HG02642 (cell line): ENCODE results near the gene ACTL8.

Experiments used
- ATAC-seq: cut with Tn5 transposase; IDR thresholded peaks from one replicate; pipeline ENCODE4 v1.9.1; 2021; ENCODE audit warnings: mild to moderate bottlenecking; ENCODE audit not compliant: unreplicated experiment, poor library complexity

The ACTL8 gene

GRCh38 chr1:17798011-17798410, 42.9 kb downstream of the ACTL8 start:
- no peak for ATAC-seq

DNA sequence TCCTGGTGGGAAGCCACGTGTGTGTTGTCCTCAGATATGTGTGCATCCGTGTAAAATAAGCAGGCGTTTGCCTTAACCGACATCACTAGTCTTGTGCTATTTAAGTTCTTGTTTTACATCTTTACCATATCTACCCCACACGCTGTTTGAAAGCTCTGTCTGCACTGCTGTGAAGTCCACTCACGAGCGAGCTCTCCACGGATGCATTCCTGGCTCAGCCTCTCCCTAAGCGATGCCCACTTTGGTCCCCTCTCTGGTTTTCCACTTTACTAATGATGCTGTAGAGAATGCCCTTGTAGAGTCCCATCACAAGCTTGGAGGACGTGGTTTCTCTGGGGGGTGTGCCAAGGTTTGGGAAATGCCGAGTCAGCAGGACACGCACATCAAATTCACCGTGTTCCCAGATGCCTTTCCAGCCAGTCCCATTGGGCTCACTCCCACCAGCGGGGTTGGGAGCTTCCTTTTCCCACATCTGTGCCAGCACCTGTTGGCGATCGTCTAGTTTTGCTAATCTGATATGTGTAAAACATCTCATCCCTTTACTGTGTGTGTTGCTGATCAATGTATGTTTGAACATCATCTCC, 43.8 kb downstream of the ACTL8 start:
- ATAC-seq = no peak

GRCh38 chr1:17799642-17800041, 44.5 kb downstream of the ACTL8 start:
- no peak for ATAC-seq

GRCh38 chr1:17802164-17802563, 47.0 kb downstream of the ACTL8 start:
- no peak for ATAC-seq

GRCh38 chr1:17802945-17803344, 47.8 kb downstream of the ACTL8 start:
- no peak for ATAC-seq

- ATAC-seq = no peak
These were observed 50.9 kb downstream of the ACTL8 start for GRCh38 chr1:17805869-17806684.

DNA sequence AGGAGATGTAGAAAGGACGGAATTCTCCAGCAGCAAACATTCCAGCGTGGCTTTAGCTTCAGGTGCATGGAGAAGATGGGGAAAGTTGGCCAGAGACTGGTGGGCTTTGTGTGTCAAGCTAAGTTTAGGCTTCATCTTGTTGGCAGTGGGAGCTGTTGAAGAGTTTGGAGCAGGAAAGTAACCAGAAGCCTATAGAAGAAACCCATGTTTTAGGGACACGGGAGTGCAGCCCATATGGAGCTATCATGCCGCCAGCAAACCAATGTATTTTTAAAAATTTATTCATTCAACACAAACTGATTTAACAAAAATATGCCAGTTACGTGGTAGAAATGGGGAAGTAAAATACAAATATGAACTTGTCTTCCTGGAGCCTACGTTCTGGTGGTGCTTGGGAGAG, 53.7 kb downstream of the ACTL8 start:
- ATAC-seq = no peak

DNA sequence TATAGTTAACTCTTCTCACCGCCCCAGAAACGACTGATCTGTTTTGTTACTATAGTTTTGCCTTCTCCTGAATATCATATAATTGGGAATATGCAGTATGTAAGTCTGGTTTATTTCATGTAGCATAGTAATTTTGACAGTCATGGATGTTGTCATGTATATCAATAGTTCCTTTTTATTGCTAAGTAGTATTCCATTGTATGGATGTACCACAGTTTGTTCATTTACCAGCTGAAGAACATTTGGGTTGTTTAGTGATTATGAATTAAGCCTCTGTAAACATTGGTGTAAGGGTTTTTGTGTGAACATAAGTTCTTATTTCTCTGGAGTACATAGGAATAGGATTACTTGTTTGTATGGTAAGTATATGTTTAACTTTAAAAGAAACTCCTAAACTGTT, 55.5 kb downstream of the ACTL8 start:
- no peak for ATAC-seq

GRCh38 chr1:17816511-17816910, 61.4 kb downstream of the ACTL8 start:
- no peak for ATAC-seq

GRCh38 chr1:17819129-17819802, 64.1 kb downstream of the ACTL8 start:
- ATAC-seq = no peak

DNA sequence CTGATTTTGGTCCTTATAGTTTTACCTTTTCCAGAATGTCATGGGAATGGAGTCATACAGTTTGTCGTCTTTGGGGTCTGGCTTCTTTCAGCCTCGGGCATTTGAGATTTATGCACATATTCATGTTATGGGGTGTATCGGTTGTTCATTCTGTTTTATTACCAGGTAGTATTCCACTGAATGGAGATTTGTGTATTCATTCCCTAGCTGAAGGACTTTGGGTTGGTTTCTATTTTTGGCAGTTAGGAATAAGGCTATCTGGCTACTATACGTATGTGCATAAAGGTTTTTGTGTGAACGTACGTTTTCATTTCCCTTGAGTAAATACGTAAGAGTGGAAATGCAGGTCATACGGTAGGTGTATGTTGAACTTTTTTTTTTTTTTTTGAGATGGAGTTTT, 65.1 kb downstream of the ACTL8 start:
- ATAC-seq = no peak

- no peak for ATAC-seq
These were observed 67.8 kb downstream of the ACTL8 start for GRCh38 chr1:17822741-17823426.

GRCh38 chr1:17825273-17826164, 70.4 kb downstream of the ACTL8 start:
- ATAC-seq = no peak

- ATAC-seq = no peak
These were observed 71.0 kb downstream of the ACTL8 start for GRCh38 chr1:17826165-17826488.

GRCh38 chr1:17828991-17829390, 73.9 kb downstream of the ACTL8 start:
- ATAC-seq = no peak

GRCh38 chr1:17829579-17829978, 74.4 kb downstream of the ACTL8 start:
- no peak for ATAC-seq

GRCh38 chr1:17831597-17831996, 76.5 kb downstream of the ACTL8 start:
- ATAC-seq = no peak

DNA sequence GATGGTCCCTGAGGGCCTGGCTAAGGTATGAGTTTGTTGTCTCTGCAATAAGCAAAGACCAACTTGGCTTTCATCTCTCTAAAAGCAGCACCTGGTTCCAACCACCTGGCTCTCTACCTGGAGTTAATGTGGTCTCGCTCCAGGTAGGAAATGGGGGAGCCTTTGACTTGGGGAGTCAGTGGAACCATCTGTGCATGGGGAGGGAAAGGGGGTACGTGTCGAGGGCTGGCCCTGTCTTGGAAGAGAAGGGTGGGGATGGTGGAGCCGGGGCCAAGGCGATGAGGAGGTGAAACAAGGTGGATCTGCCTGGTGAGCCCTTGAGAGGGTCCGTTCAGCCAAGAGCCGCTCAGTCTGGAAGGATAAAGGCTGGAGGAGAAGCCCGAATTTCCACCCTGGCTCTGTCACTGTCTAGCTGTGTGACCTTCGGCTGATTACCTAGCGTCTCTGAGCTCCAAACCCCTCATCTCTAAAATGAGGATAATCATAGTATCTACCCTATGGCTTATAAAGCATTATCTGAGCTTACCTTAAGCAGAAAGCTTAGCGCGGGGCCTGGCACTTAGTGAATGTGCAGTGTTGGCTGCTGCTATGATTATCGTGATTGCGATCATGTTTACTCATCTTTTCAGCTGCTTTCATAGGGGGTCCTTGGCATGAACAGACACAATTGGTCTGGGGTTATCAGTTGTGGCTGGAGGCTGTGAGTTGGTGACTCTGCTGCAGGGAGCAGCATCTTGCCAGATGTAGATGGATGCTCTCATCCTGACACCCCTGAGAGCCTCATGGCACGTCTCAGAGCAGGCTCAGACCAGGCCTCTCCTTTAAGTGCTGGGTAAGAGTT, 78.7 kb downstream of the ACTL8 start:
- no peak for ATAC-seq

DNA sequence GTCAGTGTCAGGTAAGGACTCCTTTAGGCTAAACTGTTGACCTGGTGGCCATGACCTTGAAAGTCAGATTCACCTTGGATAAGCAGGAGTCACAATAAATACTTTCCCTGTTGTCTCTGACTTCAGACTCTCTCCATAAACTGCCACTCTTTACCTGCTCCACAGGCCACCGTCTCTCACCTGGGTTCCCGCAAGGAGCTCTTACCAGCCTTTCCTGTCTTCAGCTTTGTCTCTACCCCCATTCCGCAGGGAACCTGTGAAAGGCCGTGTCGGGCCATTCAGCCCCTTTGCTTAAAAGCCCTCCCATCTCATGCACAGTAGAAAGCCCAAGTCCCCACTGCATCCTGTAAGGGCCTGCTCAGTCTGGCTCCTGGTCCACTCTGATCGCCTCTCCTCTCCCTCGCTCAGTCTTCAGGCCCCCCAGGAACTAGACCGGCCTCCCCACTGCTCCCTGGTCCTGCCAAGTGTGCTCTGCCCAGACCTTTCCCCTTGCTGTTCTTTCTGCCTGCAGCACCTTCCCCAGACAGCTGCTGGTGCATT, 79.5 kb downstream of the ACTL8 start:
- no peak for ATAC-seq
